Measurements from ENCODE around the gene SERPINA1. TPM values are rescaled to one million over a fixed set of nuclear protein-coding genes. Genes with fewer than 3 reads are reported as not detected.

The SERPINA1 gene
- total RNA-seq, 1 experiment from 2014 or later = 5.1 TPM

- TF ChIP-seq ZBTB43 (CRISPR knock-in tag; IDR thresholded peaks at IDR 0.05) (no peak), FOXP1 (CRISPR knock-in tag; IDR thresholded peaks at IDR 0.05; ENCODE audit: borderline replicate concordance) (no peak), ZNF532 (CRISPR knock-in tag; IDR thresholded peaks at IDR 0.05; ENCODE audit: borderline replicate concordance) (no peak), NFATC4 (CRISPR knock-in tag; IDR thresholded peaks at IDR 0.05) (no peak)
These were observed 20.2 kb downstream of the SERPINA1 start (continued) for GRCh38 chr14:94368243-94368590.

- Mint-ChIP-seq H3K4me1 (peaks cover 6% of the 10 kb centered on the region), H3K27ac (no peak overlapping the region), H3K27me3 (ENCODE audit: low read depth) (no peaks in the 10 kb centered on the region), H3K4me3 (no peak overlapping the region), H3K9me3 (no peaks in the 10 kb centered on the region), H3K36me3 (no peaks in the 10 kb centered on the region)
- POLR2A ChIA-PET = no interaction called here
- no peak for DNase-seq (ENCODE audit: low spot score)
- CTCF ChIA-PET = interaction anchor here (0.6 kb wide), 1 partner anchor 370 kb away, joined by 4 read pairs; the partner anchor contains the start of gene CCDC197
- TF ChIP-seq KAT7 (CRISPR knock-in tag; IDR thresholded peaks at IDR 0.05; ENCODE audit: borderline replicate concordance) (no peak), HMGXB4 (CRISPR knock-in tag; IDR thresholded peaks at IDR 0.05) (no peak)
- ATAC-seq = no peak
These were observed 20.8 kb downstream of the SERPINA1 start for GRCh38 chr14:94367347-94368242.

GRCh38 chr14:94366146-94366915, 22.1 kb downstream of the SERPINA1 start, which contains the start of gene SERPINA2:
SERPINA2 (minus strand) TSS chr14:94366698.
- no peaks in the 10 kb centered on the region for H3K36me3 Mint-ChIP-seq
- H3K27ac Mint-ChIP-seq = no peak within 1 kb of the TSS
- no peaks in the 10 kb centered on the region for H3K9me3 Mint-ChIP-seq
- no peak for ATAC-seq
- CTCF ChIA-PET = interaction anchor here (1.0 to 1.1 kb wide), 2 partner anchors 11 to 120 kb away, joined by 3 read pairs; no protein-coding TSS in a partner anchor
- no peaks in the 10 kb centered on the region for H3K4me1 Mint-ChIP-seq
- POLR2A ChIA-PET = no interaction called here
- no peak within 1 kb of the TSS for H3K4me3 Mint-ChIP-seq
- H3K27me3 Mint-ChIP-seq (ENCODE audit: low read depth) = no peaks in the 10 kb centered on the region
- no peak for DNase-seq (ENCODE audit: low spot score)
- TF ChIP-seq ZNF512 (CRISPR knock-in tag; IDR thresholded peaks at IDR 0.05; ENCODE audit: borderline replicate concordance) (no peak), FOXK1 (CRISPR knock-in tag; IDR thresholded peaks at IDR 0.05) (no peak), ZNF232 (CRISPR knock-in tag; IDR thresholded peaks at IDR 0.05) (no peak), ZNF281 (CRISPR knock-in tag; IDR thresholded peaks at IDR 0.05) (no peak), NFE2L1 (CRISPR knock-in tag; IDR thresholded peaks at IDR 0.05) (no peak), NR1H2 (CRISPR knock-in tag; IDR thresholded peaks at IDR 0.05) (no peak), SMAD3 (CRISPR knock-in tag; IDR thresholded peaks at IDR 0.05; ENCODE audit: borderline replicate concordance) (no peak), ERG (CRISPR knock-in tag; IDR thresholded peaks at IDR 0.05) (no peak), ATF3 (CRISPR knock-in tag; conservative IDR thresholded peaks at IDR 0.05) (no peak), PRRX2 (CRISPR knock-in tag; IDR thresholded peaks at IDR 0.05) (no peak)
